OCI-LY7 (cell line): ENCODE results near the gene GH1. TPM values are rescaled to one million over a fixed set of nuclear protein-coding genes. Genes with fewer than 3 reads are reported as not detected.
"Not testable (repeated sequence)": the region's sequence is repeated elsewhere in the genome, so short reads cannot be mapped to it uniquely, and the experiment has no call there.

Experiments used
- BruUV-seq: library from RNA; stranded (reverse); fragments of 400-500 nt; replicated peaks from 2 replicates; lab custom pipeline; 2021; lab: Mats Ljungman, UMichigan
- CTCF ChIA-PET: fragments of 300-600 bp; sonication (Branson Sonifier 250); formaldehyde crosslinking; loops from one replicate; lab custom pipeline; 2022; ENCODE audit warnings: antibody characterized with exemption; ENCODE audit not compliant: unreplicated experiment; lab: Charles Lee
- POLR2A ChIA-PET: fragments of 300-600 bp; sonication (Branson Sonifier 250); formaldehyde crosslinking; loops from one replicate; lab custom pipeline; 2022; ENCODE audit warnings: antibody characterized with exemption; lab: Charles Lee
- DNase-seq: peaks from one replicate; pipeline ENCODE4 v3.0.0-alpha.2; 2015; ENCODE audit warnings: low spot score
- H2AFZ ChIP-seq: fragments of 200-600 bp; sonication (generic), shearing (Covaris generic); 2 replicates; pipeline ENCODE4 v1.6.1; 2014; ENCODE audit warnings: mild to moderate bottlenecking, antibody characterized with exemption, low read length, moderate library complexity
- H3K27ac ChIP-seq: fragments of 200-600 bp; sonication (generic); 2 replicates; pipeline ENCODE4 v1.5.1; 2014; ENCODE audit warnings: mixed run types, low read depth, mild to moderate bottlenecking, moderate library complexity, low read length, inconsistent platforms; ENCODE audit not compliant: poor library complexity, severe bottlenecking
- H3K36me3 ChIP-seq: fragments of 200-600 bp; sonication (generic); 2 replicates; pipeline ENCODE4 v1.6.1; 2014; ENCODE audit warnings: mild to moderate bottlenecking, antibody characterized with exemption, low read length, moderate library complexity, mixed read lengths; ENCODE audit not compliant: insufficient read depth
- H3K4me1 ChIP-seq: fragments of 200-600 bp; sonication (generic); 2 replicates; pipeline ENCODE4 v1.5.1; 2014; ENCODE audit warnings: mild to moderate bottlenecking, low read length; ENCODE audit not compliant: insufficient read depth, poor library complexity, severe bottlenecking
- H3K4me2 ChIP-seq: fragments of 200-600 bp; sonication (generic); 2 replicates; pipeline ENCODE4 v1.6.1; 2014; ENCODE audit warnings: mild to moderate bottlenecking, low read length
- H3K4me3 ChIP-seq: fragments of 200-600 bp; sonication (generic); 2 replicates; pipeline ENCODE4 v1.5.1; 2014; ENCODE audit warnings: mild to moderate bottlenecking, low read depth, low read length; ENCODE audit not compliant: poor library complexity, severe bottlenecking
- H3K79me2 ChIP-seq: fragments of 200-600 bp; sonication (generic); 2 replicates; pipeline ENCODE4 v1.6.1; 2016; ENCODE audit warnings: low read depth, mild to moderate bottlenecking, low read length, moderate library complexity, mixed read lengths; ENCODE audit not compliant: insufficient read depth
- H3K9me2 ChIP-seq: fragments of 200-600 bp; sonication (generic); 2 replicates; pipeline ENCODE4 v1.6.1; 2016; ENCODE audit warnings: mild to moderate bottlenecking, low read length, mixed read lengths; ENCODE audit not compliant: insufficient read depth
- H3K9me3 ChIP-seq: fragments of 200-600 bp; sonication (generic); 2 replicates; pipeline ENCODE4 v1.6.1; 2014; ENCODE audit warnings: mild to moderate bottlenecking, mixed run types, low read length, mixed read lengths
- H4K20me1 ChIP-seq: fragments of 200-600 bp; sonication (generic); 2 replicates; pipeline ENCODE4 v1.6.1; 2014; ENCODE audit warnings: mild to moderate bottlenecking, antibody characterized with exemption, low read length, moderate library complexity, mixed read lengths; ENCODE audit not compliant: insufficient read depth
- intact Hi-C: fragments of 100-400 bp; cut with micrococcal nuclease; formaldehyde crosslinking; loops from one replicate; pipeline ENCODE4 v1.10.0; 2022; ENCODE audit not compliant: unreplicated experiment
- small RNA-seq: library from RNA; depleted of rRNA; stranded (forward); fragments of <200 nt; gene quantifications from one replicate; pipeline ENCODE3, GENCODE V24; 2014
- total RNA-seq, 2 experiments: library from RNA; depleted of rRNA in 1 of 2; stranded (reverse); fragments of >200 nt in 1 of 2; shearing (Covaris generic) in 1 of 2; gene quantifications; 2 replicates each; pipeline ENCODE4 v1.2.3, GENCODE V29; 2014 to 2022
- TF ChIP-seq, protein P1 (sequence below): fragments of 200-600 bp; sonication (generic); conservative IDR thresholded peaks from 2 replicates; pipeline ENCODE4 v1.5.1; 2014; ENCODE audit warnings: mild to moderate bottlenecking, antibody characterized with exemption, low read length, moderate library complexity, mixed read lengths

Gene GH1
- total RNA-seq, 2 experiments from 2014 or later: 4.3 TPM; not detected in 1

DNA sequence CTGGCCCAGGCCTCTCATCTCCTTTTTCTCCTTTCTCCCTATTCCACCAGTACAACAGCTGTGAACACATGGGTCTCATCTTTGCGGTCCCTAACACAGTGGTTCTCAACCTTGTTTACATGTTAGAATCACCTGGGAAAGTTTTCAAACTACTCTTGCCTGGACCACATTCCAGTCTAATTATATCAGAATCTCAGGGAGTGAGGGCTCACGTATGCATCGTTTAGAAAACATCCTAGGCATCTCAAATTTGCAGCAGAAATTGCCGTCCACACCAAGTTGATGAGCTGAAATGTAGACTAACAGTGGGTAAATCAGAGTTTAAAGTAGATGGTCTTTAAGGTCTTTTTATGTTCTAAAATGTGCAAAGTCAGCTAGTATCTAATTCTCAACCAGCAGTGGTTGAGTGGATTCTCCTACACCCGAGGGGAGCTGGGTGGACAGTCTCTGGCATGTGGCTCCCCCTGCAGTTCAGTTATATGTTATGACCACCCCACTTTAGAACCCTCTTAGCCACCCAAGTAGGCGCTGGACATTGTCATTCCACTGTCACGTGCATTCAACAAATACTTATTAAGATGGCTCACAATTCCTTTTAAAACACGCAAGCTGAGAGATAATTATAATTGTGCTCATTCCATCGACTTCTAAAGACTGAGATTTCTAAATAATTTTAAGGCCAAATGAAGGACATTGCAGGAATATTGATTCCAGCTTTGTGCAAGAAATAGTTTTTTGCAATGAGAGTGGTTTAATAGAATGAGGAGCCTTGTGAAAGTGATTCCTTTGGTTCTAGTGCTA lies 48.9 kb downstream of the GH1 start:
- DNase-seq, CTCF ChIA-PET, BruUV-seq, H3K4me1 ChIP-seq, H3K36me3 ChIP-seq, H3K9me3 ChIP-seq, H2AFZ ChIP-seq, H3K9me2 ChIP-seq, H4K20me1 ChIP-seq, H3K4me3 ChIP-seq, H3K4me2 ChIP-seq, H3K27ac ChIP-seq, H3K79me2 ChIP-seq, intact Hi-C loops, POLR2A ChIA-PET: not testable (repeated sequence)
- TF ChIP-seq, protein P1, sequence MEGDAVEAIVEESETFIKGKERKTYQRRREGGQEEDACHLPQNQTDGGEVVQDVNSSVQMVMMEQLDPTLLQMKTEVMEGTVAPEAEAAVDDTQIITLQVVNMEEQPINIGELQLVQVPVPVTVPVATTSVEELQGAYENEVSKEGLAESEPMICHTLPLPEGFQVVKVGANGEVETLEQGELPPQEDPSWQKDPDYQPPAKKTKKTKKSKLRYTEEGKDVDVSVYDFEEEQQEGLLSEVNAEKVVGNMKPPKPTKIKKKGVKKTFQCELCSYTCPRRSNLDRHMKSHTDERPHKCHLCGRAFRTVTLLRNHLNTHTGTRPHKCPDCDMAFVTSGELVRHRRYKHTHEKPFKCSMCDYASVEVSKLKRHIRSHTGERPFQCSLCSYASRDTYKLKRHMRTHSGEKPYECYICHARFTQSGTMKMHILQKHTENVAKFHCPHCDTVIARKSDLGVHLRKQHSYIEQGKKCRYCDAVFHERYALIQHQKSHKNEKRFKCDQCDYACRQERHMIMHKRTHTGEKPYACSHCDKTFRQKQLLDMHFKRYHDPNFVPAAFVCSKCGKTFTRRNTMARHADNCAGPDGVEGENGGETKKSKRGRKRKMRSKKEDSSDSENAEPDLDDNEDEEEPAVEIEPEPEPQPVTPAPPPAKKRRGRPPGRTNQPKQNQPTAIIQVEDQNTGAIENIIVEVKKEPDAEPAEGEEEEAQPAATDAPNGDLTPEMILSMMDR: peak; percentile 52

Small RNA genes lying within 50 kb of the gene (small RNA-seq; reads per million reads assigned to genes)
- gene AC040958.1 (not detected), gene AC127029.1 (not detected), gene GH1 (not detected)

Other genes starting within 250 kb of the GH1 start
- gene LIMD2, start 218.7 kb downstream of the GH1 start, total RNA-seq (2014; rRNA removed; shearing (Covaris generic)): 406 and 428 TPM in 2 replicates
- gene LIMD2, start 218.7 kb downstream of the GH1 start, total RNA-seq (2022): 286 and 306 TPM in 2 replicates
- 31.9 and 37.2 TPM in 2 replicates for gene STRADA, start 177.0 kb downstream of the GH1 start, total RNA-seq (2014; rRNA removed; shearing (Covaris generic))
- 68.0 and 80.3 TPM in 2 replicates for gene STRADA, start 177.0 kb downstream of the GH1 start, total RNA-seq (2022)
- gene CCDC47, start 145.2 kb downstream of the GH1 start, total RNA-seq (2014; rRNA removed; shearing (Covaris generic)): 27.5 and 37.6 TPM in 2 replicates
- 37.8 and 50.3 TPM in 2 replicates for gene CCDC47, start 145.2 kb downstream of the GH1 start, total RNA-seq (2022)
- 74.1 and 85.1 TPM in 2 replicates for gene DDX42, start 144.7 kb downstream of the GH1 start, total RNA-seq (2014; rRNA removed; shearing (Covaris generic))
- gene DDX42, start 144.7 kb downstream of the GH1 start, total RNA-seq (2022): 145 and 156 TPM in 2 replicates
- gene PSMC5, start 91.4 kb downstream of the GH1 start, total RNA-seq (2014; rRNA removed; shearing (Covaris generic)): 32.6 and 42.7 TPM in 2 replicates
- gene PSMC5, start 91.4 kb downstream of the GH1 start, total RNA-seq (2022): 80.0 and 105 TPM in 2 replicates
- gene FTSJ3, start 91.2 kb downstream of the GH1 start, total RNA-seq (2014; rRNA removed; shearing (Covaris generic)): 32.4 and 43.0 TPM in 2 replicates
- 38.2 and 49.0 TPM in 2 replicates for gene FTSJ3, start 91.2 kb downstream of the GH1 start, total RNA-seq (2022)
- 112 and 120 TPM in 2 replicates for gene SMARCD2, start 76.2 kb downstream of the GH1 start, total RNA-seq (2014; rRNA removed; shearing (Covaris generic))
- 127 and 136 TPM in 2 replicates for gene SMARCD2, start 76.2 kb downstream of the GH1 start, total RNA-seq (2022)
- not detected in 2 replicates for gene CSH2, start 45.2 kb downstream of the GH1 start, total RNA-seq (2014; rRNA removed; shearing (Covaris generic))
- gene CSH2, start 45.2 kb downstream of the GH1 start, total RNA-seq (2022): not detected in 2 replicates
- gene GH2, start 36.9 kb downstream of the GH1 start, total RNA-seq (2014; rRNA removed; shearing (Covaris generic)): not detected in 2 replicates
- not detected in 2 replicates for gene GH2, start 36.9 kb downstream of the GH1 start, total RNA-seq (2022)
- gene CSH1, start 22.3 kb downstream of the GH1 start, total RNA-seq (2014; rRNA removed; shearing (Covaris generic)): not detected in 2 replicates
- not detected in 2 replicates for gene CSH1, start 22.3 kb downstream of the GH1 start, total RNA-seq (2022)
- gene CSHL1, start 7.6 kb downstream of the GH1 start, total RNA-seq (2014; rRNA removed; shearing (Covaris generic)): not detected in 2 replicates
- not detected in 2 replicates for gene CSHL1, start 7.6 kb downstream of the GH1 start, total RNA-seq (2022)
- gene CD79B, start 13.5 kb upstream of the GH1 start, total RNA-seq (2014; rRNA removed; shearing (Covaris generic)): 743 and 751 TPM in 2 replicates
- gene CD79B, start 13.5 kb upstream of the GH1 start, total RNA-seq (2022): 457 and 479 TPM in 2 replicates
- 3.0 and 6.4 TPM in 2 replicates for gene SCN4A, start 54.1 kb upstream of the GH1 start, total RNA-seq (2014; rRNA removed; shearing (Covaris generic))
- 9.0 and 11.9 TPM in 2 replicates for gene SCN4A, start 54.1 kb upstream of the GH1 start, total RNA-seq (2022)
- 0.16 TPM in 1 of 2 replicates, not detected in the other for gene PRR29, start 79.5 kb upstream of the GH1 start, total RNA-seq (2014; rRNA removed; shearing (Covaris generic))
- gene PRR29, start 79.5 kb upstream of the GH1 start, total RNA-seq (2022): 0.29 TPM in 1 of 2 replicates, not detected in the other
- gene ICAM2, start 101.8 kb upstream of the GH1 start, total RNA-seq (2014; rRNA removed; shearing (Covaris generic)): 76.4 and 112 TPM in 2 replicates
- gene ICAM2, start 101.8 kb upstream of the GH1 start, total RNA-seq (2022): 79.1 and 88.7 TPM in 2 replicates
- 14.7 and 22.0 TPM in 2 replicates for gene ERN1, start 211.3 kb upstream of the GH1 start, total RNA-seq (2014; rRNA removed; shearing (Covaris generic))
- gene ERN1, start 211.3 kb upstream of the GH1 start, total RNA-seq (2022): 65.6 and 70.3 TPM in 2 replicates